Ramos (cell line): ENCODE data around the gene MAML3.

Experiments
- in situ Hi-C: fragments of 300-500 bp; cut with MboI; formaldehyde crosslinking; loops from one replicate; pipeline ENCODE4 v1.14.3; 2022; ENCODE audit warnings: low sequenced_read_pairs; ENCODE audit not compliant: unreplicated experiment

The MAML3 gene

GRCh38 chr4:140049849-140050637 lies 103.9 kb downstream of the MAML3 start:
- in situ Hi-C loops: no loop called here

GRCh38 chr4:140049024-140049848 lies 104.7 kb downstream of the MAML3 start:
- in situ Hi-C loops: no loop called here

- in situ Hi-C loops: no loop called here
Measured at GRCh38 chr4:140048419-140048995, 105.5 kb downstream of the MAML3 start.

GRCh38 chr4:140047786-140048185 lies 106.2 kb downstream of the MAML3 start:
- in situ Hi-C loops: no loop called here

- in situ Hi-C loops: no loop called here
Measured at GRCh38 chr4:140047017-140047640, 106.9 kb downstream of the MAML3 start.

GRCh38 chr4:140046543-140046942 lies 107.4 kb downstream of the MAML3 start:
- in situ Hi-C loops: no loop called here

GRCh38 chr4:140046016-140046415 lies 108.0 kb downstream of the MAML3 start:
- in situ Hi-C loops: no loop called here

GRCh38 chr4:140044337-140044902 lies 109.6 kb downstream of the MAML3 start:
- in situ Hi-C loops: no loop called here

- in situ Hi-C loops: no loop called here
Measured at GRCh38 chr4:140042634-140043033, 111.3 kb downstream of the MAML3 start.

GRCh38 chr4:140038031-140038533 lies 115.9 kb downstream of the MAML3 start:
- in situ Hi-C loops: no loop called here

- in situ Hi-C loops: no loop called here
Measured at GRCh38 chr4:140037353-140038030, 116.5 kb downstream of the MAML3 start.

- in situ Hi-C loops: no loop called here
Measured at GRCh38 chr4:140031706-140032105, 122.3 kb downstream of the MAML3 start.

- in situ Hi-C loops: no loop called here
Measured at GRCh38 chr4:140031061-140031460, 122.9 kb downstream of the MAML3 start.

- in situ Hi-C loops: no loop called here
Measured at GRCh38 chr4:140028676-140029517, 125.1 kb downstream of the MAML3 start.

GRCh38 chr4:140028101-140028500 lies 125.9 kb downstream of the MAML3 start:
- in situ Hi-C loops: no loop called here

GRCh38 chr4:140027101-140027500 lies 126.9 kb downstream of the MAML3 start:
- in situ Hi-C loops: no loop called here

- in situ Hi-C loops: no loop called here
Measured at GRCh38 chr4:140025470-140025869, 128.5 kb downstream of the MAML3 start.

- in situ Hi-C loops: no loop called here
Measured at GRCh38 chr4:140020457-140021361, 133.3 kb downstream of the MAML3 start.
